ENCODE measurements around the gene DCST2. TPM values are rescaled to one million over a fixed set of nuclear protein-coding genes. Genes with fewer than 3 reads are reported as not detected.

DCST2 gene
- total and polyA plus RNA-seq, 10 of the 15 experiments (the other 5 are each of a cell fraction or from before 2014, with no cell fraction given) = 0.33 to 0.41 (median 0.36) TPM; not detected in 7

DNA sequence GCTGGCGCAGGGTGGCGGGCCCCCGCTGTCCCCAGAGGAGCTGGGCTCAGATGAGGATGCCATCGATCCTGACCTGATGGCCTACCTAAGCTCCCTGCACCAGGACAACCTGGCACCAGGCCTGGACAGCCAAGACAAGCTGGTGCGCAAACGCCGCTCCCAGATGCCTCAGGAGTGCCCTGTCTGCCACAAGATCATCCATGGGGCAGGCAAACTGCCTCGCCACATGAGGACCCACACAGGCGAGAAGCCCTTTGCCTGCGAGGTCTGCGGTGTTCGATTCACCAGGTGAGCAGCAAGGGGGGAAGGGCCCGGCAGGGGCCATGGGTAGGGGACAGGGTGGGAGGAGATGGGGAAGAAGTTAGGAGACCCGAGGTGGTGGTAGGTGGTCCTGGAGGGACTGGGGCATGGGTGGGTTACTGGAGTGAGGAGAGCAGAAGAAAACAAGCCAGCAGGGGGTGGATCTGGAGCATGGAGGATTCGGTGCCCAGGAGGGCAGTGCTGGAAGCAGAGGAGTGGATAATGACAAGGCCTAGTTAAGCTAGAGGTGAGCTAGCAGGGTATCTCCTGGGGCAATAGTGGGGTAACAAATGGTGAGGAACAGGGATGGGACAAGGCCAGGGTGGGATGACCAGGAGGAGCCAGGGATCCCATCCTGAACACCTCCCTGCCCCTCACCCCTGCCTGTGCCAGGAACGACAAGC is 17.9 kb downstream of the DCST2 start:
- Histone ChIP-seq H3K4me3 (no peak overlapping the region), H2AFZ (ENCODE audit: control insufficient read depth, low read depth, low read length) (no peak overlapping the region), H3K27me3 (replicated peaks in 1 of 2; ENCODE audit: control insufficient read depth in 2 of 2, insufficient read depth in 2 of 2, low read length in 1 of 2) (no peaks in the 10 kb centered on the region), H3K9me3 (replicated peaks; ENCODE audit: control insufficient read depth, insufficient read depth, low read length) (no peaks in the 10 kb centered on the region), H3K27ac (ENCODE audit: control insufficient read depth, insufficient read depth) (no peak overlapping the region), H3K9ac (ENCODE audit: control insufficient read depth, insufficient read depth, low read length) (no peak overlapping the region), H3K79me2 (ENCODE audit: control insufficient read depth, insufficient read depth, low read length) (no peaks in the 10 kb centered on the region; the same call in none of the 2 replicates), H3K4me2 (ENCODE audit: control insufficient read depth, insufficient read depth) (no peak overlapping the region), H4K20me1 (ENCODE audit: control insufficient read depth, insufficient read depth) (no peaks in the 10 kb centered on the region), H3K4me1 (ENCODE audit: control insufficient read depth, insufficient read depth, low read length) (peaks cover 25% of the 10 kb centered on the region), H3K36me3 (ENCODE audit: control insufficient read depth in 2 of 2, insufficient read depth in 2 of 2, low read length in 1 of 2) (peaks cover 0 to 22% of the 10 kb centered on the region in 2 experiments; a peak in 3 of 4 replicates)
- in situ Hi-C loops (cut with MboI) (no loop called here), intact Hi-C loops (cut with micrococcal nuclease; ENCODE audit: unreplicated experiment) (loop anchor here (2.0 kb wide), 2 partner anchors 13 to 31 kb away; partner anchors contain the start of gene ZBTB7B)
- TF ChIP-seq CREB1 (IDR thresholded peaks at IDR 0.05; ENCODE audit: low read depth) (no peak), POLR2A (IDR thresholded peaks at IDR 0.05; ENCODE audit: low read depth, low read length) (peak; percentile 31; the same call in 1 of the 2 replicates), BACH1 (IDR thresholded peaks at IDR 0.05; ENCODE audit: borderline replicate concordance) (no peak)
- ChIA-PET POLR2A (interaction anchor here (1.0 to 2.3 kb wide), 6 partner anchors 9 to 63 kb away, joined by 4 to 11 read pairs (median 6); partner anchors contain the start of gene FLAD1), CTCF (interaction anchor here (0.7 to 3.1 kb wide), 6 partner anchors 8 to 456 kb away, joined by 3 to 42 read pairs (median 14); partner anchors contain the start of genes FLAD1, SHC1 and ZBTB7B), RAD21 (ENCODE audit: unreplicated experiment) (interaction anchor here (1.0 to 2.2 kb wide), 4 partner anchors 12 to 456 kb away, joined by 3 to 6 read pairs (median 4); no protein-coding TSS in a partner anchor), SMC1A (ENCODE audit: uncharacterized antibody, unreplicated experiment) (interaction anchor here (0.6 to 2.8 kb wide), 12 partner anchors 12 to 456 kb away, joined by 3 to 14 read pairs (median 4); partner anchors contain the start of gene PYGO2)
- ATAC-seq = no peak
- peak; percentile 18 for FAIRE-seq
- DNase-seq (ENCODE audit: low read depth, low spot score) = no peak
- 90% methylated on average over 16 of the region's 16 CpGs for WGBS (ENCODE audit: insufficient coverage, insufficient replicate concordance, low lambda C conversion rate, missing lambda C conversion rate)
- no TSS peak for BruUV-seq (replicated peaks)

DNA sequence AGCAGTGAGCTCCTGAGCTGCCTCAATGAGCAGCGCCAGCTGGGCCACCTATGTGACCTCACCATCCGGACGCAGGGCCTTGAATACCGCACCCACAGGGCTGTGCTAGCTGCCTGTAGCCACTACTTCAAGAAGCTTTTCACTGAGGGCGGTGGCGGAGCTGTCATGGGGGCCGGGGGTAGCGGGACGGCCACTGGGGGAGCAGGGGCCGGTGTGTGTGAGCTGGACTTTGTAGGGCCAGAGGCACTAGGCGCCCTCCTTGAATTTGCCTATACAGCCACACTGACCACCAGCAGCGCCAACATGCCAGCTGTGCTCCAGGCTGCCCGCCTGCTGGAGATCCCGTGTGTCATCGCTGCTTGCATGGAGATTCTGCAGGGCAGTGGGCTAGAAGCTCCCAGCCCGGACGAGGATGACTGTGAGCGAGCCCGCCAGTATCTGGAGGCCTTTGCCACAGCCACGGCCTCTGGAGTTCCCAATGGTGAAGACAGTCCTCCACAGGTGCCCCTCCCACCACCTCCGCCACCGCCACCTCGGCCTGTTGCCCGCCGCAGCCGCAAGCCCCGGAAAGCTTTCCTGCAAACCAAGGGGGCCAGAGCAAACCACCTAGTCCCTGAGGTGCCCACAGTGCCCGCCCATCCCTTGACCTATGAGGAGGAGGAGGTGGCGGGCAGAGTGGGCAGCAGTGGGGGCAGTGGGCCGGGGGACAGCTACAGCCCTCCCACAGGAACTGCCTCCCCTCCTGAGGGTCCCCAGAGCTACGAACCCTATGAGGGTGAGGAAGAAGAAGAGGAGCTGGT is 18.7 kb downstream of the DCST2 start:
- WGBS (ENCODE audit: insufficient coverage, insufficient replicate concordance, low lambda C conversion rate, missing lambda C conversion rate) = 97% methylated on average over 30 of the region's 31 CpGs
- DNase-seq (ENCODE audit: low read depth, low spot score) (no peak), FAIRE-seq (no peak), ATAC-seq (no peak)
- peaks cover 0 to 22% of the 10 kb centered on the region in 2 experiments; a peak in 3 of 4 replicates for H3K36me3 ChIP-seq (ENCODE audit: control insufficient read depth in 2 of 2, insufficient read depth in 2 of 2, low read length in 1 of 2)
- H3K9me3 ChIP-seq (replicated peaks; ENCODE audit: control insufficient read depth, insufficient read depth, low read length) = no peaks in the 10 kb centered on the region
- intact Hi-C loops (cut with micrococcal nuclease; ENCODE audit: unreplicated experiment) = no loop called here
- H3K79me2 ChIP-seq (ENCODE audit: control insufficient read depth, insufficient read depth, low read length) = peaks cover under 1% of the 10 kb centered on the region
- peaks cover 32% of the 10 kb centered on the region for H3K4me1 ChIP-seq (ENCODE audit: control insufficient read depth, insufficient read depth, low read length)
- H2AFZ ChIP-seq (ENCODE audit: control insufficient read depth, low read depth, low read length) = no peak overlapping the region
- no peak overlapping the region for H3K4me3 ChIP-seq
- in situ Hi-C loops (cut with MboI) = no loop called here
- no peaks in the 10 kb centered on the region for H4K20me1 ChIP-seq (ENCODE audit: control insufficient read depth, insufficient read depth)
- POLR2A ChIA-PET = no interaction called here
- SMC1A ChIA-PET (ENCODE audit: uncharacterized antibody, unreplicated experiment) = interaction anchor here (0.9 to 2.8 kb wide), 5 partner anchors 15 to 455 kb away, joined by 3 to 14 read pairs (median 4); no protein-coding TSS in a partner anchor
- H3K4me2 ChIP-seq (ENCODE audit: control insufficient read depth, insufficient read depth) = no peak overlapping the region
- H3K27me3 ChIP-seq (replicated peaks in 1 of 2; ENCODE audit: control insufficient read depth in 2 of 2, insufficient read depth in 2 of 2, low read length in 1 of 2) = no peaks in the 10 kb centered on the region
- CTCF ChIA-PET = interaction anchor here (1.0 to 3.1 kb wide), 2 partner anchors 32 to 70 kb away, joined by 3 to 22 read pairs; partner anchors contain the start of gene FLAD1
- no peak overlapping the region for H3K9ac ChIP-seq (ENCODE audit: control insufficient read depth, insufficient read depth, low read length)
- no TSS peak for BruUV-seq (replicated peaks)
- RAD21 ChIA-PET (ENCODE audit: unreplicated experiment) = interaction anchor here (1.0 to 1.3 kb wide), 2 partner anchors 11 to 16 kb away, joined by 3 to 4 read pairs; no protein-coding TSS in a partner anchor
- H3K27ac ChIP-seq (ENCODE audit: control insufficient read depth, insufficient read depth) = no peak overlapping the region
- TF ChIP-seq PML (IDR thresholded peaks at IDR 0.05; ENCODE audit: low read length) (no peak), ZNF274 (IDR thresholded peaks at IDR 0.05; ENCODE audit: insufficient read depth, insufficient read length) (no peak), BRCA1 (IDR thresholded peaks at IDR 0.05; ENCODE audit: low read depth, low read length) (no peak), WRNIP1 (IDR thresholded peaks at IDR 0.05; ENCODE audit: borderline replicate concordance, low read depth, low read length) (no peak), TBL1XR1 (IDR thresholded peaks at IDR 0.05; ENCODE audit: low read depth, low read length) (no peak), CHD1 (IDR thresholded peaks at IDR 0.05; ENCODE audit: low read depth, low read length) (no peak), CREB1 (IDR thresholded peaks at IDR 0.05; ENCODE audit: low read depth) (no peak), ZNF24 (IDR thresholded peaks at IDR 0.05) (no peak)
- TF ChIP-seq, protein P1, sequence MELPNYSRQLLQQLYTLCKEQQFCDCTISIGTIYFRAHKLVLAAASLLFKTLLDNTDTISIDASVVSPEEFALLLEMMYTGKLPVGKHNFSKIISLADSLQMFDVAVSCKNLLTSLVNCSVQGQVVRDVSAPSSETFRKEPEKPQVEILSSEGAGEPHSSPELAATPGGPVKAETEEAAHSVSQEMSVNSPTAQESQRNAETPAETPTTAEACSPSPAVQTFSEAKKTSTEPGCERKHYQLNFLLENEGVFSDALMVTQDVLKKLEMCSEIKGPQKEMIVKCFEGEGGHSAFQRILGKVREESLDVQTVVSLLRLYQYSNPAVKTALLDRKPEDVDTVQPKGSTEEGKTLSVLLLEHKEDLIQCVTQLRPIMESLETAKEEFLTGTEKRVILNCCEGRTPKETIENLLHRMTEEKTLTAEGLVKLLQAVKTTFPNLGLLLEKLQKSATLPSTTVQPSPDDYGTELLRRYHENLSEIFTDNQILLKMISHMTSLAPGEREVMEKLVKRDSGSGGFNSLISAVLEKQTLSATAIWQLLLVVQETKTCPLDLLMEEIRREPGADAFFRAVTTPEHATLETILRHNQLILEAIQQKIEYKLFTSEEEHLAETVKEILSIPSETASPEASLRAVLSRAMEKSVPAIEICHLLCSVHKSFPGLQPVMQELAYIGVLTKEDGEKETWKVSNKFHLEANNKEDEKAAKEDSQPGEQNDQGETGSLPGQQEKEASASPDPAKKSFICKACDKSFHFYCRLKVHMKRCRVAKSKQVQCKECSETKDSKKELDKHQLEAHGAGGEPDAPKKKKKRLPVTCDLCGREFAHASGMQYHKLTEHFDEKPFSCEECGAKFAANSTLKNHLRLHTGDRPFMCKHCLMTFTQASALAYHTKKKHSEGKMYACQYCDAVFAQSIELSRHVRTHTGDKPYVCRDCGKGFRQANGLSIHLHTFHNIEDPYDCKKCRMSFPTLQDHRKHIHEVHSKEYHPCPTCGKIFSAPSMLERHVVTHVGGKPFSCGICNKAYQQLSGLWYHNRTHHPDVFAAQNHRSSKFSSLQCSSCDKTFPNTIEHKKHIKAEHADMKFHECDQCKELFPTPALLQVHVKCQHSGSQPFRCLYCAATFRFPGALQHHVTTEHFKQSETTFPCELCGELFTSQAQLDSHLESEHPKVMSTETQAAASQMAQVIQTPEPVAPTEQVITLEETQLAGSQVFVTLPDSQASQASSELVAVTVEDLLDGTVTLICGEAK (IDR thresholded peaks at IDR 0.05; ENCODE audit: borderline replicate concordance) = no peak
